ENCODE results near the gene CEACAM1.
"Not testable (repeated sequence)": the region's sequence is repeated elsewhere in the genome, so short reads cannot be mapped to it uniquely, and the experiment has no call there.

CEACAM1 gene

DNA sequence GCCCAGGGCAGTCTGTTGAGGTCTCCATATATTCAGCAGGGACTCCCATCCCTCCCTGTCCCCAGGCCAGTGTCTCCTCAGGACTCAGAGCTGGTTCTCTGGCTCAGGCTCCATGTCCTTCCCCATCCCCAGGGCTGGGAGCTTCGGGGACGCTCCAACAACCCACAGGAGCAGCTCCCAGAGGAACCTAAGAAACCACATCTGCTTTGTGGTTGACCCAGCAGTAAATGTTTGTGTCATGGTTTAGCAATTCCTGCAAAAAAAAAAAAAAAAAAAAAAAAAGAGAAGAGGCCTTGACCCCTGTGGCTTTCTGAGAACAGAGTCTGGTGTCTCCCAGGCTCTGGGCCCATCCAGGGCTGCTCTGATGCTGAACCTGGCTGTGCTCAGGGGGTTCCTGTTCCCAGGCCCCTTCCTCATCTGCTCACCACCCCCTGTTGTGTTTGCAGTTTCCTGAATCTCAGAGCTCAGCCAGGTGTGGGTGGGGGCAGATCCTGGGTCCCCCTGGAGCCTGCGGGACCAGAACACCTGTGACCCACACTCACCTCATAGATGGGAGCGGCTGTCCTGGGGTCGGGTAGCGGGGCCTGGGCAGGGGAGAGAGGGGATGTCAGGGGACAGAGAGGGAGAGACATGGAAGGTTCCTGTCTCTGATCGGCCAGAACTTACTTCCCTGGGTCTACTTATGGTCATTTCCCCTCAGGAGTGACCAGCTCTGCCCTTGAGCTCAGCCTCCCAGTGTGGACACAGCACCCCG is 25.2 kb upstream of the CEACAM1 start:
- Histone ChIP-seq H3K9me2 (replicated peaks; ENCODE audit: low read depth, low read length) (no peaks in the 10 kb centered on the region), H3K79me2 (ENCODE audit: insufficient read depth, low read length) (no peaks in the 10 kb centered on the region), H2AFZ (ENCODE audit: low read length) (no peak overlapping the region), H3K9me3 (ENCODE audit: insufficient read depth, low read depth, low read length) (no peaks in the 10 kb centered on the region), H3K4me3 (ENCODE audit: low read length, poor library complexity, severe bottlenecking) (no peak overlapping the region), H4K20me1 (ENCODE audit: insufficient read depth, low read length, poor library complexity, severe bottlenecking) (no peaks in the 10 kb centered on the region), H3K27me3 (ENCODE audit: insufficient read depth, low read length, poor library complexity, severe bottlenecking) (no peaks in the 10 kb centered on the region), H3K4me2 (ENCODE audit: low read depth, low read length, poor library complexity, severe bottlenecking) (no peak overlapping the region), H3K36me3 (ENCODE audit: insufficient read depth, low read length) (no peaks in the 10 kb centered on the region), H3K9ac (ENCODE audit: low read depth, low read length, poor library complexity, severe bottlenecking) (no peak overlapping the region), H3F3A (ENCODE audit: low read depth) (no peaks in the 10 kb centered on the region), H3K4me1 (ENCODE audit: insufficient read depth, low read length, poor library complexity, severe bottlenecking) (peaks cover 10% of the 10 kb centered on the region)
- TF ChIP-seq CTCF (conservative IDR thresholded peaks at IDR 0.05; ENCODE audit: low read length) (no peak), EZH2phosphoT487 (IDR thresholded peaks at IDR 0.05; ENCODE audit: borderline replicate concordance) (no peak)

DNA sequence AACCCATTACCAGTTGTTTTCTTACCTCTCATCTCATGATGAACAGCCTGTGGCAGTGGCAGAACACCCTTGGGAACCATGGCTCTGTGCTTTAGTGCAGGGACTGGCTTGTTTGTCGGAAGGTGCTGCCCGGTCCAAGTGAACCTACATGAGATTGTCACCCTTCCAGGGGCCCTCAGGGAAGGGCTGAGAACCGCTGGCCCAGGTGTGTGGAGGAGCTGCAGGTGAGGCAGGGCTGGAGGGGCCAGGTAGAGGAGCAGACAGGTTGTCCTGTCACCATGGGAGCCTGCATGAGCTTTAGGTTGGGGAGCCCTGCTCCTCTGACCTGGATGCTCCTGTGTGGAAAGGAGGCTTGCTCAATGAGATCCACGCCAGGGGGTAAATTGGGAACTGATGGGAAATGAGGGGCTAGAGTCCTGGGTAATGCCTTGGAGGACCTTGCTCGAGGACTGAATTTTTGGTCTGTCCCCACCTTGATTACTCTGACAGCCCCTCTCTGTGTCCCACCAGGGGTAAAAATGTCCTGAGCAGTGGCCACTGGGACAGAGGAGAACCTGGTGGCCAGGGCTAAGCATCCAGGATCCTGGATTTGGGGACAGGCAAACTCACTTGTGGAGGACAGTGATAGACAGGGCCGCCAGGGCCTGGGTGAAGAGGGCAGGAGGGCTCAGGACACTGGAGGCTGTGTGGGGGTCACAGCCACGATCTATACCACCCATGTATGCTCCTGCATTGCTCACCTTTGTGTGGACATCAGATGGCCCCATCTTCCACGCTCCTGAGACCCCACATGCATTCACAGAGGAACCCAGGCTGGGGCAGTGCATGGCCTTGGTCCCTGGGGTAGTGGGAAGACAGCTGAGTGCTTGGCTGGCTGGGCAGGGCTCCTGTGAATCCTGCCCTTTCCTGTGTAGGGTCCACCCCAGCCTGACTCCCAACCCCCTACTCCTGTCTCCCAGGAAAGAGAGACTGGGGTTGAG is 24.1 kb upstream of the CEACAM1 start:
- H3K4me1 ChIP-seq (ENCODE audit: insufficient read depth, low read length, poor library complexity, severe bottlenecking) = peaks cover 10% of the 10 kb centered on the region
- no peaks in the 10 kb centered on the region for H3F3A ChIP-seq (ENCODE audit: low read depth)
- no peak overlapping the region for H3K4me2 ChIP-seq (ENCODE audit: low read depth, low read length, poor library complexity, severe bottlenecking)
- H3K4me3 ChIP-seq (ENCODE audit: low read length, poor library complexity, severe bottlenecking) = no peak overlapping the region
- H3K9me2 ChIP-seq (replicated peaks; ENCODE audit: low read depth, low read length) = no peaks in the 10 kb centered on the region
- H3K9me3 ChIP-seq (ENCODE audit: insufficient read depth, low read depth, low read length) = no peaks in the 10 kb centered on the region
- no peak overlapping the region for H3K9ac ChIP-seq (ENCODE audit: low read depth, low read length, poor library complexity, severe bottlenecking)
- H3K79me2 ChIP-seq (ENCODE audit: insufficient read depth, low read length) = no peaks in the 10 kb centered on the region
- H2AFZ ChIP-seq (ENCODE audit: low read length) = no peak overlapping the region
- H3K27me3 ChIP-seq (ENCODE audit: insufficient read depth, low read length, poor library complexity, severe bottlenecking) = no peaks in the 10 kb centered on the region
- H4K20me1 ChIP-seq (ENCODE audit: insufficient read depth, low read length, poor library complexity, severe bottlenecking) = no peaks in the 10 kb centered on the region
- no peaks in the 10 kb centered on the region for H3K36me3 ChIP-seq (ENCODE audit: insufficient read depth, low read length)
- TF ChIP-seq CTCF (conservative IDR thresholded peaks at IDR 0.05; ENCODE audit: low read length) (no peak), EZH2phosphoT487 (IDR thresholded peaks at IDR 0.05; ENCODE audit: borderline replicate concordance) (no peak)

DNA sequence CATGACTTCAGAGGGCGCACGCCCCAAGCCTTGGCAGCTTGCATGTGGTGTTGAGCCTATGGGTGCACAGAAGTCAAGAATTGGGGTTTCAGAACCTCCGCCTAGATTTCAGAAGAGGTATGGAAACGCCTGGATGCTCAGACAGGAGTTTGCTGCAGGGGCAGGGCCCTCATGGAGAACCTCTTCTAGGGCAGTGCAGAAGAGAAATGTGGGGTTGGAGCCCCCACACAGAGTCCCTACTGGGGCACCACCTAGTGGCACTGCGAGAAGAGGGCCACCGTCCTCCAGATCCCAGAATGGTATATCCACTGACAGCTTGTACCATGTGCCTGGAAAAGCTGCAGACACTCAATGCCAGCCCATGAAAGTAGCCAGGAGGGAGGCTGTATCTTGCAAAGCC is 22.2 kb upstream of the CEACAM1 start:
- not testable (repeated sequence) for H3K36me3 ChIP-seq (ENCODE audit: insufficient read depth, low read length); H2AFZ ChIP-seq (ENCODE audit: low read length); H3K4me3 ChIP-seq (ENCODE audit: low read length, poor library complexity, severe bottlenecking); H3F3A ChIP-seq (ENCODE audit: low read depth); H3K27me3 ChIP-seq (ENCODE audit: insufficient read depth, low read length, poor library complexity, severe bottlenecking); H3K9ac ChIP-seq (ENCODE audit: low read depth, low read length, poor library complexity, severe bottlenecking); H3K9me2 ChIP-seq (replicated peaks; ENCODE audit: low read depth, low read length); H4K20me1 ChIP-seq (ENCODE audit: insufficient read depth, low read length, poor library complexity, severe bottlenecking); H3K4me2 ChIP-seq (ENCODE audit: low read depth, low read length, poor library complexity, severe bottlenecking); H3K9me3 ChIP-seq (ENCODE audit: insufficient read depth, low read depth, low read length); H3K79me2 ChIP-seq (ENCODE audit: insufficient read depth, low read length)
- H3K4me1 ChIP-seq (ENCODE audit: insufficient read depth, low read length, poor library complexity, severe bottlenecking) = peaks cover 10% of the 10 kb centered on the region

DNA sequence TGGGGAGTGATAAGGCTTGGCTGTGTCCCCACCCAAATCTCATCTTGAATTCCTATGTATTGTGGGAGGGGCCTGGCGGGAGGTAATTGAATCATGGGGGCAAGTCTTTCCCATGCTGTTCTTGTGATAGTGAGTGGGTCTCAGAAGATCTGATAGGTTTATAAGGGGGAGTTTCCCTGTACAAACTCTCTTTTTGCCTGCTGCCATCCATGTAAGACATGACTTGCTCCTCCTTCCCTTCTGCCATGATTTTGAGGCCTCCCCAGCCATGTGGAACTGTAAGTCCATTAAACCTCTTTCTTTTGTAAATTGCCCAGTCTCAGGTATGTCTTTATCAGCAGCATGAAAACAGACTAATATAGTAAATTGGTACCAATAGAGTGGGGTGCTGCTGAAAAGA is 20.8 kb upstream of the CEACAM1 start:
- H3F3A ChIP-seq (ENCODE audit: low read depth); H3K9me2 ChIP-seq (replicated peaks; ENCODE audit: low read depth, low read length); H3K36me3 ChIP-seq (ENCODE audit: insufficient read depth, low read length); H3K4me1 ChIP-seq (ENCODE audit: insufficient read depth, low read length, poor library complexity, severe bottlenecking); H4K20me1 ChIP-seq (ENCODE audit: insufficient read depth, low read length, poor library complexity, severe bottlenecking); H3K9ac ChIP-seq (ENCODE audit: low read depth, low read length, poor library complexity, severe bottlenecking); H3K4me2 ChIP-seq (ENCODE audit: low read depth, low read length, poor library complexity, severe bottlenecking); H3K79me2 ChIP-seq (ENCODE audit: insufficient read depth, low read length); H3K9me3 ChIP-seq (ENCODE audit: insufficient read depth, low read depth, low read length); H3K4me3 ChIP-seq (ENCODE audit: low read length, poor library complexity, severe bottlenecking); H2AFZ ChIP-seq (ENCODE audit: low read length); H3K27me3 ChIP-seq (ENCODE audit: insufficient read depth, low read length, poor library complexity, severe bottlenecking): not testable (repeated sequence)
